CD4-positive, alpha-beta T cell treated with Interleukin-4 for 1 hour (primary cell): Measurements from ENCODE around the gene FUT7.
A peak's percentile ranks its signal among the peaks of the same experiment; 100 is the strongest.

Experiments used
- DNase-seq, 2 donors: peaks; one replicate each; pipeline ENCODE4 v3.0.0-alpha.2; 2020 to 2022

The FUT7 gene

GRCh38 chr9:136997830-136998234 lies 34.1 kb downstream of the FUT7 start:
- peak; percentile 47 to 55 for DNase-seq

- no peak for DNase-seq
Measured at GRCh38 chr9:136997371-136997770, 34.5 kb downstream of the FUT7 start.

GRCh38 chr9:136996361-136997292 lies 35.3 kb downstream of the FUT7 start, which contains the start of gene CLIC3:
TSS of gene CLIC3 (minus strand) at chr9:136996568. CDS start at chr9:136996543, 25 bp downstream.
- DNase-seq, result peak; percentile 52 to 62

- DNase-seq, result no peak
Measured at GRCh38 chr9:136995772-136996311, 36.0 kb downstream of the FUT7 start.

GRCh38 chr9:136995362-136995761 lies 36.5 kb downstream of the FUT7 start:
- no peak for DNase-seq

- DNase-seq, result no peak
Measured at GRCh38 chr9:136994888-136995230, 37.0 kb downstream of the FUT7 start.

GRCh38 chr9:136994180-136994887 lies 37.6 kb downstream of the FUT7 start:
- no peak for DNase-seq

GRCh38 chr9:136992819-136993369 lies 39.0 kb downstream of the FUT7 start:
- no peak for DNase-seq

- DNase-seq, result peak; percentile 93
Measured at GRCh38 chr9:136991993-136992818, 39.7 kb downstream of the FUT7 start, which contains the start of gene PAXX. TSS of gene PAXX (plus strand) at chr9:136992422. CDS start at chr9:136992444, 22 bp downstream.

- DNase-seq, result no peak
Measured at GRCh38 chr9:136990242-136990911, 41.5 kb downstream of the FUT7 start.

GRCh38 chr9:136988872-136989271 lies 43.0 kb downstream of the FUT7 start:
- no peak for DNase-seq

- no peak for DNase-seq
Measured at GRCh38 chr9:136985853-136986252, 46.0 kb downstream of the FUT7 start.

- no peak for DNase-seq
Measured at GRCh38 chr9:136985027-136985602, 46.8 kb downstream of the FUT7 start.

- no peak for DNase-seq
Measured at GRCh38 chr9:136984464-136985026, 47.3 kb downstream of the FUT7 start.

- no peak for DNase-seq
Measured at GRCh38 chr9:136983656-136984314, 48.1 kb downstream of the FUT7 start.

- DNase-seq, result no peak
Measured at GRCh38 chr9:136983167-136983566, 48.7 kb downstream of the FUT7 start.

GRCh38 chr9:136982232-136983051 lies 49.4 kb downstream of the FUT7 start, which contains the start of gene LCNL1:
TSS of gene LCNL1 (plus strand) at chr9:136982993. CDS start at chr9:136983587, 594 bp downstream.
- no peak for DNase-seq

GRCh38 chr9:136981588-136982231 lies 50.2 kb downstream of the FUT7 start:
- no peak for DNase-seq
